ENCODE data around the gene ROBO2.

- TF ChIP-seq POLR2AphosphoS5 (IDR thresholded peaks at IDR 0.05; ENCODE audit: low read depth, low read length) (no peak), POLR2A (IDR thresholded peaks at IDR 0.05; ENCODE audit: low read depth, low read length) (no peak), TAF1 (IDR thresholded peaks at IDR 0.05; ENCODE audit: borderline replicate concordance, low read depth, low read length) (no peak)
Observed at GRCh38 chr3:77063423-77063822, 23.5 kb downstream of the ROBO2 start.

All from GM12892 (cell line).